Left lung (tissue), 10 donors: Measurements from ENCODE around the gene AMPD3. TPM values are rescaled to one million over a fixed set of nuclear protein-coding genes. Genes with fewer than 3 reads are reported as not detected.

Source experiments
- ATAC-seq: fragments of 200-7000 bp; cut with Tn5 transposase; one replicate; pipeline ENCODE4 v1.9.1; 2020; ENCODE audit warnings: moderate library complexity
- DNase-seq, 4 donors: peaks; one replicate each; pipeline ENCODE4 v3.0.0-alpha.2; 2013 to 2020
- H3K27ac ChIP-seq, 2 donors: fragments of 200-600 bp; sonication (generic) in 1 of 2; one replicate each; pipeline versions ENCODE4 v1.5.0 to v1.8.0; 2020 to 2021
- H3K27me3 ChIP-seq, 2 donors: fragments of 200-600 bp; sonication (generic) in 1 of 2; one replicate each; pipeline versions ENCODE4 v1.5.0 to v1.8.0; 2020 to 2021
- H3K36me3 ChIP-seq, 2 donors: fragments of 200-600 bp; sonication (generic) in 1 of 2; one replicate each; pipeline versions ENCODE4 v1.5.0 to v1.8.0; 2020 to 2021
- H3K4me1 ChIP-seq, 2 donors: fragments of 200-600 bp; one replicate each; pipeline ENCODE4 v1.8.0; 2021
- H3K4me3 ChIP-seq, 2 donors: fragments of 200-600 bp; sonication (generic) in 1 of 2; one replicate each; pipeline versions ENCODE4 v1.5.0 to v1.8.0; 2020 to 2021; ENCODE audit warnings: mild to moderate bottlenecking in 1 of 2
- H3K9me3 ChIP-seq, 2 donors: fragments of 200-600 bp; sonication (generic) in 1 of 2; one replicate each; pipeline versions ENCODE4 v1.5.0 to v1.8.0; 2020 to 2021
- intact Hi-C, 2 donors: fragments of 100-400 bp; cut with DNase I; formaldehyde crosslinking; loops; one replicate each; pipeline versions ENCODE4 v1.11.2 to v1.14.2; 2022
- polyA plus RNA-seq, 6 donors: library from polyadenylated mRNA; unstranded; fragments of 120-200 nt; gene quantifications; one replicate each; pipeline ENCODE4 v1.2.1, GENCODE V29; 2013; ENCODE audit not compliant: insufficient read length in 6 of 6
- total RNA-seq, 2 donors: library from RNA; stranded (reverse); fragmentation: NEBNext Ultra II Directional; extraction: Animal tissue kit (Norgen Biotek cat#: 25700); gene quantifications; one replicate each; pipeline ENCODE4 v1.2.1, GENCODE V29; 2021
- TF ChIP-seq, protein P1 (sequence below), 2 donors: fragments of 200-600 bp; sonication (generic) in 1 of 2; IDR thresholded peaks; one replicate each; pipeline versions ENCODE4 v1.5.0 to v1.8.0; 2021; ENCODE audit warnings: antibody characterized with exemption in 2 of 2
- donor health status: DM: no; HTN: yes; CAD: no.
- donor health status: DM: no; HTN: no; CAD: no.

Gene AMPD3
- total and polyA plus RNA-seq, 8 donors: 6.6 to 28.8 (median 8.1) TPM

DNA sequence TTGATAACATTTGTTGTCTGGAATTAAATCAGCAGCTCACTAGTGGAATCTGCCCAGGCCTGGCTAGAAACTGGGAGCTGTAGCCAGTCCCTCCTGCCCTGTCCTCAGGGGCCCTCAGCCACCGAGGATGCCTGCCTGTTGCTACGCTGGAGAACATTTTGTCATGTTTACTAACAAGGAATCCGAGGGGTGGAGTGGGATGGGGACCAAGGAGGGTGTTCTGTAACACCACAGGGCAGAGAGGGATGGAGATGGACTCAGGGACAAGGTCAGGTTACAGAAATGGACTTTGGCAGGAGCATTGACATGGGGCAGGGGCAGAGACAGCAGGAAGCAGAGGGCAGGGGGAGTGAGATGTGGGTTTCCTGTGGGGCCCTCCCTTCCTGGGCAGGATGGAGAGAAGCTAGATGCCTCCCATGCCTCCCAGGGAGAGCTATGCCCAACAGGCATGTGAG lies 45.8 kb upstream of the AMPD3 start:
- DNase-seq: no peak
- TF ChIP-seq, protein P1, sequence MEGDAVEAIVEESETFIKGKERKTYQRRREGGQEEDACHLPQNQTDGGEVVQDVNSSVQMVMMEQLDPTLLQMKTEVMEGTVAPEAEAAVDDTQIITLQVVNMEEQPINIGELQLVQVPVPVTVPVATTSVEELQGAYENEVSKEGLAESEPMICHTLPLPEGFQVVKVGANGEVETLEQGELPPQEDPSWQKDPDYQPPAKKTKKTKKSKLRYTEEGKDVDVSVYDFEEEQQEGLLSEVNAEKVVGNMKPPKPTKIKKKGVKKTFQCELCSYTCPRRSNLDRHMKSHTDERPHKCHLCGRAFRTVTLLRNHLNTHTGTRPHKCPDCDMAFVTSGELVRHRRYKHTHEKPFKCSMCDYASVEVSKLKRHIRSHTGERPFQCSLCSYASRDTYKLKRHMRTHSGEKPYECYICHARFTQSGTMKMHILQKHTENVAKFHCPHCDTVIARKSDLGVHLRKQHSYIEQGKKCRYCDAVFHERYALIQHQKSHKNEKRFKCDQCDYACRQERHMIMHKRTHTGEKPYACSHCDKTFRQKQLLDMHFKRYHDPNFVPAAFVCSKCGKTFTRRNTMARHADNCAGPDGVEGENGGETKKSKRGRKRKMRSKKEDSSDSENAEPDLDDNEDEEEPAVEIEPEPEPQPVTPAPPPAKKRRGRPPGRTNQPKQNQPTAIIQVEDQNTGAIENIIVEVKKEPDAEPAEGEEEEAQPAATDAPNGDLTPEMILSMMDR (IDR thresholded peaks at IDR 0.05): no peak

DNA sequence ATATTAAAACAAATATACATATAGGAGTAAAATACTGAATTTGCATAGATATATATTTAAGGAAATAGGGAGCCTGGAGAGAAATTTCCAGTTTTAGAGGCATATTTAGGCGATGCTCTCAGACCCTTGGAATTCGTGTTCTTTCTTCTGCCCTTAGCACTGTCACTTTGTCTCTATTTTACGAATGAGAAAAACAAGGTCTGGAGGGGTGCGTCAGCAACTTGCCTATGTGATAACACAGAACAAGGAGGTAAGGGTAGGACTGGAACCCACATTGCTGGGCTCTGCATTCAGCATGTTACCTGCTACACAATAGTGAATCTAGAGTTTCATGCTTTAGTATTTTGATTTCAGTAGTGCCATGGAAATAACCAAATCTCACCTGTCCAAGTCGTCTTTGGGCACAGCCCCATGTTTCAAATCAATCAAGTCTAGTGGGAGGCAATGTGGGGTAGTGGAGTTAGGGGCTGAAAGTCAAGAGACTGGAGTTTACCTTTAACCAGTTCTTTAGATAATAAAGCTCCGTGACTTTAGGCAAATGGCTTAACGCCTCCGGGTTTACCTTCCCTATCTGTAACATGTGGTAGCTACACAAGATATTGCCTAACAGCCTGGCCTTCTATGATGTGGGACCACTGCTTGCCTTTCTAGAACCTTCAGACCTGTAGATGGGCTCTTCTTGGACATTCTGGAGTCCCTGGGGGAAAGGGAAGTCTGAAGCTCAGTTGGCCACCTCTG lies 44.8 kb upstream of the AMPD3 start:
- TF ChIP-seq, protein P1 (IDR thresholded peaks at IDR 0.05): no peak
- Histone ChIP-seq H3K27me3 (no peaks in the 10 kb centered on the region), H3K9me3 (no peaks in the 10 kb centered on the region), H3K36me3 (no peaks in the 10 kb centered on the region), H3K4me3 (no peak overlapping the region), H3K4me1 (peaks cover 0 to 41% of the 10 kb centered on the region in 2 donors), H3K27ac (no peak overlapping the region)
- DNase-seq (no peak), ATAC-seq (no peak)
- intact Hi-C loops: no loop called here

More for the DNA sequence above, 45.8 kb upstream of the AMPD3 start:
- Histone ChIP-seq H3K36me3 (no peaks in the 10 kb centered on the region), H3K27ac (no peak overlapping the region), H3K27me3 (no peaks in the 10 kb centered on the region), H3K9me3 (no peaks in the 10 kb centered on the region), H3K4me1 (peaks cover 0 to 30% of the 10 kb centered on the region in 2 donors), H3K4me3 (no peak overlapping the region)
- intact Hi-C loops: loop anchor here in 1 of 2 donors (5.0 kb wide), 1 partner anchor 243 kb away; no protein-coding TSS in a partner anchor
- no peak for ATAC-seq

DNA sequence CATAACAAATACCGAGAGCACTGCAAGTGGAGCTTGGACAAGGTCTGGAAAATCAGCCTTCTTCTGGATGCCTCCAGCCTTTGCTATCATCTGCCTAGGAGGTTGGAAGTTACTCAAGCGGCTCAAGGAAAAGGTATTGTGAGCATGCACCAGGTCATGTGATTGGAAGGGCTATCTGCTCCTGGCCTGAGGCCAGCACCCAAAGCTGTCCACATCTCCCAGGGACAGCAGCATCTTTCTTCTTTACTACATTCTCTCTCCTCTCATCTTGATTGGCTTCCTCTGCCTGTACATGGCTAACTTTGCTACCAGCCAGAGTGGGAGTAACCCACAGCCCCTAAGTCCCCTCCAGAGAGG lies 44.2 kb upstream of the AMPD3 start:
- Histone ChIP-seq H3K4me1 (peaks cover 0 to 41% of the 10 kb centered on the region in 2 donors), H3K9me3 (no peaks in the 10 kb centered on the region), H3K27me3 (no peaks in the 10 kb centered on the region), H3K36me3 (no peaks in the 10 kb centered on the region), H3K27ac (no peak overlapping the region), H3K4me3 (no peak overlapping the region)
- ATAC-seq (no peak), DNase-seq (no peak)
- TF ChIP-seq, protein P1 (IDR thresholded peaks at IDR 0.05): no peak
- intact Hi-C loops: no loop called here

DNA sequence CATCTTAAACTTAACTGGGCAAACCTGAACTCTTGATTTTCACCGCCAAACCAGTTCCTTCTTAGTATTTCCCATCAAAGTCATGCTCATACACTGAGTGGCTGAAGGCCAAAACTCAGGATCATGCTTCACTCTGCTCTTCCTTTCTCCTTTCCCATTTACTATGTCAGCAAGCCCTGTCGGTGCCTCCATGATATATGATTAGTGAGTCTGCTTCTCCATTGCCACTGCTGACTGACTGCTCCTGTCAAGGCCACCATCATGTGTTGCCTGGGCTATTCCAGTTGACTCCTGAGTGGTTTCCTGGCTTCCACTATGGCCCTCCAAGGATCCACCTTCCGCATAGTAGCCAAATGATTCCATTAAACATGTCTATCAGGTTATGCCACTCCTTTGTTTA lies 42.8 kb upstream of the AMPD3 start:
- intact Hi-C loops: no loop called here

DNA sequence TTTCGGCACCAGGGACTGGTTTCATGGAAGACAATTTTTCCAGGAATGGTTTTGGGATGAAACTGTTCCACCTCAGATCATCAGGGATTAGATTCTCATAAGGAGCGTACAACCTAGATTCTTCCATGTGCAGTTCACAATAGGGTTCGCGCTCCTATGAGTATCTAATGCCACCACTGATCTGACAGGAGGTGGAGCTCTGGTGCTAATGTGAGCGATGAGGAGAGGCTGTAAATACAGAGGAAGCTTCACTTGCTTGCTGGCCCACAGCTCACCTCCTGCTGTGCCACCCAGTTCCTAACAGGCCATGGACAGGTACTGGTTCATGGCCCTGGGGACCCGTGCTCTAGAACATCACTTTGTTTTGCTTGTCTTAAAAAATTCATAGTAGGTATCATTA lies 41.8 kb upstream of the AMPD3 start:
- ATAC-seq (peak; percentile 52), DNase-seq (no peak)
- Histone ChIP-seq H3K9me3 (no peaks in the 10 kb centered on the region), H3K36me3 (no peaks in the 10 kb centered on the region), H3K27ac (peak overlapping the region in 1 of 2 donors; percentile 77), H3K4me3 (no peak overlapping the region), H3K27me3 (no peaks in the 10 kb centered on the region), H3K4me1 (peaks cover 0 to 26% of the 10 kb centered on the region in 2 donors)
- intact Hi-C loops: no loop called here
- TF ChIP-seq, protein P1 (IDR thresholded peaks at IDR 0.05): no peak

More for the DNA sequence above, 42.8 kb upstream of the AMPD3 start:
- DNase-seq (no peak), ATAC-seq (no peak)
- no peaks in the 10 kb centered on the region for H3K27me3 ChIP-seq
- H3K9me3 ChIP-seq: no peaks in the 10 kb centered on the region
- H3K27ac ChIP-seq: no peak overlapping the region
- H3K4me1 ChIP-seq: peaks cover 0 to 26% of the 10 kb centered on the region in 2 donors
- H3K36me3 ChIP-seq: no peaks in the 10 kb centered on the region
- no peak overlapping the region for H3K4me3 ChIP-seq
- TF ChIP-seq, protein P1 (IDR thresholded peaks at IDR 0.05): no peak
